Fibroblast of lung (primary cell): ENCODE measurements around the gene NDUFAF5.

Experiments used
- CTCF ChIP-seq, 2 donors: IDR thresholded peaks in 1 of 2; conservative IDR thresholded peaks in 1 of 2; 1 replicate in 1 of 2; 2 replicates in 1 of 2; pipeline ENCODE4 v1.5.1; 2011 to 2012; ENCODE audit warnings: low read length in 2 of 2, control low read depth in 1 of 2, inconsistent platforms in 1 of 2, low read depth in 1 of 2, mild to moderate bottlenecking in 1 of 2
- EZH2 ChIP-seq: IDR thresholded peaks from 2 replicates; pipeline ENCODE4 v1.5.1; 2012; ENCODE audit warnings: low read length, control low read depth, mild to moderate bottlenecking; ENCODE audit errors: missing control alignments

- TF ChIP-seq CTCF (conservative IDR thresholded peaks at IDR 0.05 in 1 of 2, IDR thresholded peaks at IDR 0.05 in 1 of 2; ENCODE audit: low read depth in 1 of 2, low read length in 2 of 2) (no peak), EZH2 (no peak)
Measured at GRCh38 chr20:13852306-13852705, 67.5 kb downstream of the NDUFAF5 start.
